Stimulated activated CD4-positive, alpha-beta T cell treated with anti-CD3 and anti-CD28 coated beads, Interleukin-1b, Interleukin-23, amount 100 ng/mL, for 48 hours (primary cell): ENCODE data around the gene PRXL2C.

ENCODE experiments used
- DNase-seq: peaks from one replicate; pipeline ENCODE4 v3.0.0-alpha.2; 2020

PRXL2C gene

DNA sequence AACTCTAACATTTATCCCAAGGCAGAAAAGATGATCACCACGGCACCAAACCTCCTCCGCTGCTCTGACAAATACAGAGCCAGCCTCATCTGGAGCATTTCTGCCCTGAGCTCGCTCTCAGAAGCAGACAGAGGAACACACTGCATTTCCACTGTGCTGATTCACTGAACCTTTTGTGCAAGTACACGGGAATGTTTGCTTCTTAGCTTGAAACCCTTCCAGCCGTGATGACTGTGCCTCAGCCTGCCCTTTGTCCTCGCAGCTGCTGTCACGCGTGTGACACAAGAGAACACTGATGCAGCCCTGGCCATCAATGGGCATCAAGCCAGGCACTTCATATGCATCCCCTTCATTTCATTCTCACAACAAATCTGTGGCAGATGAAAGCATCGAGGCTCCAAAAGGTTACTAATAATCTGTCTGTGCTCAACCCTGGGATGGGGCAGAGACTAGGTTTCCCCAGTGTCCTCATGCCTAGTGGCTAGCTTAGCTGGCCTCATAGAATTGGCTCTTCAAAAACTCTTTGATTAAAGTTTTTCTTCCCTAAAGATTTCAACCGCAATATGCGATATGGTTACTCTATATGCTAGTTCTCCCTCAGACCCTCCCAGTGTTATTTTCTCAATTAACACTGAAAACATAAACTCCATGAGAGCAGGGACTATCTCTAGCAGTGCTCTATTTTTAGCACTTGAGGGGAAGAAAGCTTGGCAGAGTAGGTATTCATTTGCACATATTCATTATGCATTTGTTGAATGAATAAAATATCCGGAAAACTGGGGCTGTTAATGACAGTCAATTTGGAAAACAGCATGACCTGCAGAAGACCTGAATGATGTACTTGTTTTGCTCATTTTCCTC, 42.8 kb downstream of the PRXL2C start:
- no peak for DNase-seq

DNA sequence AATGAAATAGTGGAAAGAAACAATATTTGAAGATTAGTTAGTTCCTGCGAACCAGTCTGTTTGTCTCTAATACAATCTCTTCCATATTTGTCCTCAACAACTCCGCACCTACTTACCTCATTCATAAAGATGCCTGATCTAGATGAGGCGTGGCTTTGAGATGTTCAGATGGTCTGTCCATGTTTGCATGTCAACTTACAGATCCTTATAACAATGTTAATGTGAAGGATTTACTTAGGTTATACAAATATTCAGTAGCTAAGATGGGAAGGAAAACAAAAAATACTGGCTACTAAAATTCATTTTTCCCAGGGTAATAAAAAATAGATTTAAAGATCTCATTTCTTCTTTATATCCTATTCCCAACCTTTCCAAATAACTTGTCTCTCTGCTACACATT, 43.8 kb downstream of the PRXL2C start:
- no peak for DNase-seq

DNA sequence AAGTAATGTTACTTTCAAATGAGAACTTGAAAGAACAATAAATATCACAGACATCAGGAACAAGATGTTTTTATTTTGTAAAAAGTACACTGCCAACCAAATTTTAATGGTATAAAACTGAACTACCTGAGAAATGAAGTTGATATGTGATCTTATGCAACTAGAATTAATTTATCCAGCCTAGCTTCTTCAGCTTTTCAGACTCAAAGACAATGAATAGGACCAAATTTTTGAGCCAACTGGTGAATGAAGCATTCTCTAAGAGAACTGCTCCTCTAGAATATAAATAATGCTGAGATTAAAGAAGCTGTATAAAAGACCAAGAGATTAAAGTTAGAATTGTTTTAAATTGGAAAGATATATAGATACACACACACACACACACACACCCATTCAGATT, 45.4 kb downstream of the PRXL2C start:
- no peak for DNase-seq

DNA sequence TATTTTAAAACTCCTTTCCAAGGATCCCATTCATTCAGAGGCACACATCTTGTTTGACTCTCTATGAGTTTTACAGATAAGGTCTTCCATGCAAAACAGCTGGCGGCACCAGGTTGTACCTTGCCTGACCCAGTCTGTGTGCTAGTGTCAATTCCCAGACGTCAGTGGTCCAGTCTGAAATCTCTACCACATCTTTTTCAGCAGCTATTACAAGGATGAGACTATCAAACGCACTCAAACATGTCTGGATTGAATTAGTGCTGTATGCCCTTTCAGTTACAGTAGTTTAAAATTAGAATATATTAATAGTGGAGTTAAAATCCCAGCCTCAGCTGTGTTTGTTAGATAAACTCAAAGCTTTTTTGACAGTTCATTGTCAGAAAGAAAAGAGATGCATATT, 47.1 kb downstream of the PRXL2C start:
- DNase-seq: no peak

- no peak for DNase-seq
These were observed 49.8 kb downstream of the PRXL2C start for GRCh38 chr9:96605328-96605727.

- DNase-seq: no peak
These were observed 51.2 kb downstream of the PRXL2C start for GRCh38 chr9:96604004-96604319.

DNA sequence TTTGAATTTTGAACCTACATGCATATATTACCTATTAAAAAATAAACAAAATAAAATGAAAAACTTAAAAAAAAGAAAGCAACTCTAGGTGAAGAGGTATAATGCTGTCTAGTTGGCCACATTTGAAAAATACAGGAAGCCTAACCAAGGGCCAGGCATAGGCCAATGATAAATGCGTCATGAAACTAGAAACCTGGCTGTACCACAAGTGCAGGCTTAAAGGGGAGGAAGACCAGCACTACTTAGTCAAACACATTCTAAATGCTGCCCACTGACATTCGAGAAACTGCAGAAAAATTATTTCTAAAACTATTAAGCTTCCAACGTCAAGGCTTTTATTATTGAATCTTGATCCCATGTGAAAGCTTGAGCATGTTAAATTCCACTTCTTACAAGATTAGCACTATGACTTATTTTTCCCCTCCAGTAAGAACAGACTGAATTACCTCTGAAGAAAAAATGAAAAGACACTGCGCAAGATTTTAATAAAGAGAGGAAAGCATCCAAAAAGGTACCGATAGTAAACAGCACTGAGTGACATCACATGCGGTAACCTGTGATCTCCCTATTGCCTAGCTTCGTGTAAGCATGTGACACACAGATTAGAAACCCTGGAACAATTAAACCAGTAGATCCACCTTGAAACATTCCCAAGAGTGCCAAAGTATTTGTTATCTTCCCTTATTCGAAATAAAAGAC, 51.7 kb downstream of the PRXL2C start:
- no peak for DNase-seq

- no peak for DNase-seq
These were observed 55.8 kb downstream of the PRXL2C start for GRCh38 chr9:96599298-96599697.

GRCh38 chr9:96596601-96597111, 58.5 kb downstream of the PRXL2C start:
- no peak for DNase-seq
